ENCODE measurements around the gene RERE. TPM values are rescaled to one million over a fixed set of nuclear protein-coding genes. Genes with fewer than 3 reads are reported as not detected.
"Not testable (repeated sequence)": the region's sequence is repeated elsewhere in the genome, so short reads cannot be mapped to it uniquely, and the experiment has no call there.

Gene RERE
- total RNA-seq, 1 donor, result 55.0 TPM

- Histone ChIP-seq H3K36me3 (ENCODE audit: insufficient read depth, low read length) (no peaks in the 10 kb centered on the region), H3K79me2 (ENCODE audit: insufficient read depth, low read length) (peaks cover 20% of the 10 kb centered on the region), H2AFZ (ENCODE audit: low read length) (no peak overlapping the region), H4K20me1 (ENCODE audit: insufficient read depth, low read length) (peaks cover 4% of the 10 kb centered on the region), H3K27me3 (ENCODE audit: insufficient read depth, low read length) (no peaks in the 10 kb centered on the region), H3K4me1 (ENCODE audit: insufficient read depth, low read length) (peaks cover 8% of the 10 kb centered on the region), H3K4me3 (ENCODE audit: insufficient read depth, low read length) (no peak overlapping the region), H3K27ac (ENCODE audit: low read depth, low read length) (no peak overlapping the region), H3K4me2 (ENCODE audit: insufficient read depth, low read length) (no peak overlapping the region), H3K9me3 (ENCODE audit: low read depth, low read length) (no peaks in the 10 kb centered on the region)
- TF ChIP-seq, protein P1, sequence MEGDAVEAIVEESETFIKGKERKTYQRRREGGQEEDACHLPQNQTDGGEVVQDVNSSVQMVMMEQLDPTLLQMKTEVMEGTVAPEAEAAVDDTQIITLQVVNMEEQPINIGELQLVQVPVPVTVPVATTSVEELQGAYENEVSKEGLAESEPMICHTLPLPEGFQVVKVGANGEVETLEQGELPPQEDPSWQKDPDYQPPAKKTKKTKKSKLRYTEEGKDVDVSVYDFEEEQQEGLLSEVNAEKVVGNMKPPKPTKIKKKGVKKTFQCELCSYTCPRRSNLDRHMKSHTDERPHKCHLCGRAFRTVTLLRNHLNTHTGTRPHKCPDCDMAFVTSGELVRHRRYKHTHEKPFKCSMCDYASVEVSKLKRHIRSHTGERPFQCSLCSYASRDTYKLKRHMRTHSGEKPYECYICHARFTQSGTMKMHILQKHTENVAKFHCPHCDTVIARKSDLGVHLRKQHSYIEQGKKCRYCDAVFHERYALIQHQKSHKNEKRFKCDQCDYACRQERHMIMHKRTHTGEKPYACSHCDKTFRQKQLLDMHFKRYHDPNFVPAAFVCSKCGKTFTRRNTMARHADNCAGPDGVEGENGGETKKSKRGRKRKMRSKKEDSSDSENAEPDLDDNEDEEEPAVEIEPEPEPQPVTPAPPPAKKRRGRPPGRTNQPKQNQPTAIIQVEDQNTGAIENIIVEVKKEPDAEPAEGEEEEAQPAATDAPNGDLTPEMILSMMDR (IDR thresholded peaks at IDR 0.05; ENCODE audit: extremely low read depth, low read depth, low read length), result no peak
- no peak for DNase-seq (ENCODE audit: insufficient read length, low spot score, missing footprints)
Observed at GRCh38 chr1:8447616-8448150, 369.8 kb downstream of the RERE start.

DNA sequence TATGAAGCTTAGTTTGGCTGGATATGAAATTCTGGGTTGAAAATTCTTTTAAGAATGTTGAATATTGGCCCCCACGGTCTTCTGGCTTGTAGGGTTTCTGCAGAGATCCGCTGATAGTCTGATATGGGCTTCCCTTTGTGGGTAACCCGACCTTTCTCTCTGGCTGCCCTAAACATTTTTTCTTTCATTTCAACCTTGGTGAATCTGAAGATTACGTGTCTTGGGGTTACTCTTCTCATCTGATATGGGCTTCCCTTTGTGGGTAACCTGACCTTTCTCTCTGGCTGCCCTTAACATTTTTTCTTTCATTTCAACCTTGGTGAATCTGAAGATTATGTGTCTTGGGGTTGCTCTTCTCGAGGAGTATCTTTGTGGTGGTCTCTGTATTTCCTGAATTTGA lies 371.3 kb downstream of the RERE start:
- not testable (repeated sequence) for H3K27ac ChIP-seq (ENCODE audit: low read depth, low read length); H3K4me3 ChIP-seq (ENCODE audit: insufficient read depth, low read length); H3K4me2 ChIP-seq (ENCODE audit: insufficient read depth, low read length); H3K9me3 ChIP-seq (ENCODE audit: low read depth, low read length); H3K36me3 ChIP-seq (ENCODE audit: insufficient read depth, low read length); H2AFZ ChIP-seq (ENCODE audit: low read length); H3K27me3 ChIP-seq (ENCODE audit: insufficient read depth, low read length); H3K4me1 ChIP-seq (ENCODE audit: insufficient read depth, low read length); H4K20me1 ChIP-seq (ENCODE audit: insufficient read depth, low read length); DNase-seq (ENCODE audit: insufficient read length, low spot score, missing footprints)
- peaks cover 10% of the 10 kb centered on the region for H3K79me2 ChIP-seq (ENCODE audit: insufficient read depth, low read length)

DNA sequence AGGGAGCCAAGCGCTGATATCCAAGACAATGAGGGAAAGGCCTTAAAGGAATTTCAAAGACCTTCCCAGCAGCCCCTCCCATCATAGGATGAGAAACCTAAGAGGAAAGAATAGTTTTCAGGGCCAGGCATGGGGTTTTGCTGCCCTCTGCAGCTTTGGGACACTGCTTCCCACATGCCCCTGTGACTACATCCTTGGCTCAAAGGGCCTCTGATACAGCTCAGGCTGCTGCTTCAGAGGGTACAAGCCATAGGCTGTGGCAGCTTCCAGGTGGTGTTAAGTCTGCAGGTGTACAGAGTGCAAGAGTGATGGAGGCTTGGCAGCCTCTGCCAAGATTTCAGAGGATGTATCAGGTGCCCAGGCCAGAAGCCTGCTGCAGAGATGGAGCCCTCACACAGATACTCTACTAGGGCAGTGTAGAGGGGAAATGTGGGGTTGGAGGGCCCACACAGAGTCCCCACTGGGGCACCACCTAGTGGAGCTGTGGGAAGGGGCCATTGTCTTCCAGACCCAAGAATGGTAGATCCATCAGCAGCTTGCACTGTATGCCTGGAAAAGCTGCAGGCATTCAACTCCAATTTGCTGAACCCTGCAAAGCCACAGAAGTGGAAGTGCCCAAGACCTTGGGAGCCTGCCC lies 373.8 kb downstream of the RERE start:
- Histone ChIP-seq H3K79me2 (ENCODE audit: insufficient read depth, low read length) (no peaks in the 10 kb centered on the region), H3K36me3 (ENCODE audit: insufficient read depth, low read length) (no peaks in the 10 kb centered on the region), H3K27me3 (ENCODE audit: insufficient read depth, low read length) (no peaks in the 10 kb centered on the region), H2AFZ (ENCODE audit: low read length) (no peak overlapping the region), H3K4me3 (ENCODE audit: insufficient read depth, low read length) (no peak overlapping the region), H3K27ac (ENCODE audit: low read depth, low read length) (no peak overlapping the region), H3K4me1 (ENCODE audit: insufficient read depth, low read length) (peaks cover 7% of the 10 kb centered on the region), H3K4me2 (ENCODE audit: insufficient read depth, low read length) (no peak overlapping the region), H3K9me3 (ENCODE audit: low read depth, low read length) (no peaks in the 10 kb centered on the region), H4K20me1 (ENCODE audit: insufficient read depth, low read length) (no peaks in the 10 kb centered on the region)
- no peak for DNase-seq (ENCODE audit: insufficient read length, low spot score, missing footprints)
- TF ChIP-seq, protein P1 (IDR thresholded peaks at IDR 0.05; ENCODE audit: extremely low read depth, low read depth, low read length), result peak; percentile 42

DNA sequence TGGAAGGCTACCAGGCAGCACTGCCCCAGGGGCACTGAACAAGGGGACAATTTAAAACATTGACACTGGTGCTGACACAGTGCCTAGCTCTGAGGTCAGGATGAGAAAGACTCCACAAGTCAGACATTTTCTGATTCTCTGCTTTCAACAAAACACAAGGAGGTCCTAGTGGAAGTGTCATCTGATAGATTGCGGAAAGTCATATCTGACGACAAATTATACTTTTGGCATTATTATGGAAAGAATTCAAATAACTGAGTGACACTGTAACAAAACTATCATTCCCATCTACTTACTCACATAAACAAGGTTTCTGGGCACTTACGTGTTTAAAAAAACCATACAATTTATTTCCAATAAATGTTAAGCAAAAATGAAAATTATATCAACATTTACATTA lies 376.0 kb downstream of the RERE start:
- TF ChIP-seq, protein P1 (IDR thresholded peaks at IDR 0.05; ENCODE audit: extremely low read depth, low read depth, low read length), result no peak
- Histone ChIP-seq H3K27ac (ENCODE audit: low read depth, low read length) (no peak overlapping the region), H3K4me2 (ENCODE audit: insufficient read depth, low read length) (no peak overlapping the region), H3K79me2 (ENCODE audit: insufficient read depth, low read length) (no peaks in the 10 kb centered on the region), H3K4me1 (ENCODE audit: insufficient read depth, low read length) (peaks cover 7% of the 10 kb centered on the region), H4K20me1 (ENCODE audit: insufficient read depth, low read length) (no peaks in the 10 kb centered on the region), H3K36me3 (ENCODE audit: insufficient read depth, low read length) (no peaks in the 10 kb centered on the region), H3K4me3 (ENCODE audit: insufficient read depth, low read length) (no peak overlapping the region), H3K9me3 (ENCODE audit: low read depth, low read length) (no peaks in the 10 kb centered on the region), H2AFZ (ENCODE audit: low read length) (no peak overlapping the region), H3K27me3 (ENCODE audit: insufficient read depth, low read length) (no peaks in the 10 kb centered on the region)
- DNase-seq (ENCODE audit: insufficient read length, low spot score, missing footprints), result no peak

Measured in osteoblast (primary cell).